Hippocampal formation (tissue), 2 donors: Measurements from ENCODE around the gene USP1.

Experiments
- DNase-seq, 2 donors: peaks; one replicate each; lab custom pipeline; 2025; lab: John Stamatoyannopoulos, UW

The USP1 gene, protein sequence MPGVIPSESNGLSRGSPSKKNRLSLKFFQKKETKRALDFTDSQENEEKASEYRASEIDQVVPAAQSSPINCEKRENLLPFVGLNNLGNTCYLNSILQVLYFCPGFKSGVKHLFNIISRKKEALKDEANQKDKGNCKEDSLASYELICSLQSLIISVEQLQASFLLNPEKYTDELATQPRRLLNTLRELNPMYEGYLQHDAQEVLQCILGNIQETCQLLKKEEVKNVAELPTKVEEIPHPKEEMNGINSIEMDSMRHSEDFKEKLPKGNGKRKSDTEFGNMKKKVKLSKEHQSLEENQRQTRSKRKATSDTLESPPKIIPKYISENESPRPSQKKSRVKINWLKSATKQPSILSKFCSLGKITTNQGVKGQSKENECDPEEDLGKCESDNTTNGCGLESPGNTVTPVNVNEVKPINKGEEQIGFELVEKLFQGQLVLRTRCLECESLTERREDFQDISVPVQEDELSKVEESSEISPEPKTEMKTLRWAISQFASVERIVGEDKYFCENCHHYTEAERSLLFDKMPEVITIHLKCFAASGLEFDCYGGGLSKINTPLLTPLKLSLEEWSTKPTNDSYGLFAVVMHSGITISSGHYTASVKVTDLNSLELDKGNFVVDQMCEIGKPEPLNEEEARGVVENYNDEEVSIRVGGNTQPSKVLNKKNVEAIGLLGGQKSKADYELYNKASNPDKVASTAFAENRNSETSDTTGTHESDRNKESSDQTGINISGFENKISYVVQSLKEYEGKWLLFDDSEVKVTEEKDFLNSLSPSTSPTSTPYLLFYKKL

DNA sequence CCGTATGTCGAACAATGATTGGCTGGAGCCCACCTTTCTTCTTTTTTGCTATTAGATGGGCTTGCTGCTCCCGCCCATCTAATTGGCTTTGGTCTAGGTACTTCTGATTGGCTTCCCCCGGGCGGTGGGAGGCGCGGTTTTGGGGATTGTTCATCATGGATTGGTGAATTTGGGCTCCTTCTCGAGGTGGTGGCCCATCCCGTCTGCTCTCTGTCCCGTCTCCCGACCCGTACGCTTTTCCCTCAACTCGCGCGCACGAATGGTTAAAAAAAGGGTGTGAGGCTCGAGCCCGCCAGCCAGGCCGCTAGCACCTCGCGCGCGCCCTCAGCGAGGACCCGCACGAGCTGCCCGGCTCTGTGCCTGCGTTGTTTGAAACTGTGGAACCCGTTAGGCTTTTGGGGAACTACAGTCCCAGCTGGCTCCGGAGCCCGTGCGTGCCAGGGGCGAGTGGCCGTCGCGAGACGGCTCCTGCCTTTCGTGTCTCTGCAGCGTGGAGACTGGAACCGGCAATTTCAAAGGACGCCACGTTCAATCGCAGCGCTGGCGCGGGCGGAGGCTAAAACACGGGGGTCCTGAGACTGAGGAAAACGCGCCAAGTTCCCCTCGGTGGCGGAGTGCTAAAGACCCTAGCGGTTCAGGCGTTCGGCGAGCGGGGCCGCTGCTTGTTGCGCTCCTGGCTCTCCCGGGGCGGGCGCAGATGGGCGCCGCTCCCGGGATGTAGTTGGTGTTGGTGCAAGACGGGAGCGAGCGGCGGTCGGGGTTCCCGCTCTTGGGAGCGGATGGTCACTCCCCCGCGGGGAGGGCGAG lies at the start of gene USP1:
TSS of gene USP1 (plus strand) at position 584 of the 807 bp plus-strand sequence. CDS start 2,819 bp downstream, outside the sequence.
- DNase-seq = peak; percentile 99

DNA sequence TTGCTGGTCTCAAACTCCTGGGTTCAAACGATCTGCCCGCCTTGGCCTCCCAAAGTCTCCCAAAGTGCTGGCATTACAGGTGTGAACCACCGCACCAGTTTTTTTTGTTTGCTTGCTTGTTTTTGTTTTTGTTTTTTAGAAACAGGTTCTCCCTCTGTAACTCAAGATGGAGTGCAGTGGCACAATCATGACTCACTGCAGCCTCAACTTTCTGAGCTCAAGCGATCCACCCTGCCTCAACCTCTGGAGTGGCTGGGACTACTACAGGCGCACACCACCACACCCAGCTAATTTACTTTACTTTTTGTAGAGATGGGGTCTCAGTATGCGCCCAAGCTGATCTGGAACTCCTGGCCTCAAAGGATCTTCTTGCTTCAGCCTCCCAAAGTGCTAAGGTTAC lies 47.3 kb upstream of the USP1 start:
- no peak for DNase-seq

GRCh38 chr1:62390071-62390470 lies 46.8 kb upstream of the USP1 start:
- no peak for DNase-seq

DNA sequence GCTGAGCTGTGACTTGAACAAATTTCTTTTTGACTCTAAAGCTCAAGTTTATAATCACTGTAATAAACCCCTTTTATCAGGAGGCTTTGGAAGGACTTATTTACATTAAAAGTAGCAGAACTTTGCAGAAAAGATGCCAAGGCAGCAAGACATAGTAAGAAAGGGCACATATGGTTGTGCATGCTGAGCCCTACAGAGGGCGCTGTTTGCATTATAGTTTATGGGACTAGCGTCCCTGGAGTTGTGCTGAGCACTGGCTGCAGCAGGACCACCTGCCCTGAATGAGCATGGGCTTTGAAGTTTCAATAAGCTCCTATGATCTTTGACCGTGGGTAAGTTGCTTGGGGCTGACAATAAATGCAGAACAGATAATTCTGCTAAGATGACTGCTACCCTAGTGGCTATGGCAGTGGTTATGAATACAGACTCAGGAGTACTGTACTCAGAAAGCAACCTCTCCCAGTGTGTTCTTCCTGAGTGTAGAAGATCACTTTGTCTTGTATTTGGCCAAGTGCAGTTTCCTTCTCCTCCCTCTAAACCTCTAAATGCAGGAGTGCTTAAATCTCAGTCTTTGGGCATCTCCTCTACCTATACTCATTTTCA lies 45.4 kb upstream of the USP1 start:
- no peak for DNase-seq

DNA sequence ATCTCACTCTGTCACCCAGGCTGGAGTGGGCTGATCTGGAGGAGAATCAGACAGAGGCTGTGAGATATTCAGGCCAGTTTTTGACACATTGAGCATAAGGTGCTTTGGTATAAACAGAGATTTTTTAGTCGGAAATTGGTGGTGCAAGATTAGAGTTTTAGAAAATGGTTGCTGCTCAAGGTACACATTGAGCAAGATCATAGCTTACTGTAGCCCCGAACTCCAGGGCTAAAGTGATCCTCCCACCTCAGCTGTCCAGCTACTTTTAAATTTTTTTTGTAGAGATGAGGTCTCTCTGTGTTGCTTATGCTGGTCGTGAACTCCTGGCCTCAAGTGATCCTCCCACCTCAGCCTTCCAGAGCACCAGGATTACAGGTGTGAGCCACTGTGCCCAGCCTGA lies 43.9 kb upstream of the USP1 start:
- DNase-seq = no peak

DNA sequence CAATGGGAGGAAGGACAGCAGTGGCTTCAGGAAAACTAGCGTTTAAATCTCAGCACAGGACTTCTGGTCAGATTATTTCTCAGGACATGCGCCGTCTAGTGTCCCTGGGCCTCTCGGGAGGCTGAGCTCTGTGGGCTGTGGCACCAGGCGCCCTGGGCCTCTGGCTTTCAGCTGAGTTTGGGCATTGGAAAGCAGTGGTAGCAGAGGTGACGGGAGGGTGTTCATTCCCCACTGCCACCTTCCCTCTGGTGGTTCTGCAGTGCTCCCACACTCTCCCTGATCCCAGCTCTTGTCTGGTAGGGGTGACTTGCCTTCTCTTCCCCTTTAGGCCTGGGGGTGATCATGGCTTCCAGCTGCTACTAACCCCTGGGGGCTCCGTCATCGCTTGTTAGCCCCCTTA lies 42.2 kb upstream of the USP1 start:
- no peak for DNase-seq

- peak; percentile 57 to 63 for DNase-seq
These were observed 41.6 kb upstream of the USP1 start for GRCh38 chr1:62395291-62395690.

- DNase-seq = no peak
These were observed 40.0 kb upstream of the USP1 start for GRCh38 chr1:62396871-62397270.

- DNase-seq = no peak
These were observed 39.5 kb upstream of the USP1 start for GRCh38 chr1:62397301-62397700.

GRCh38 chr1:62398377-62398776 lies 38.5 kb upstream of the USP1 start:
- DNase-seq = no peak

GRCh38 chr1:62401034-62401760 lies 35.7 kb upstream of the USP1 start:
- no peak for DNase-seq

GRCh38 chr1:62405247-62405646 lies 31.6 kb upstream of the USP1 start:
- DNase-seq = no peak

- no peak for DNase-seq
These were observed 30.3 kb upstream of the USP1 start for GRCh38 chr1:62406576-62406975.

GRCh38 chr1:62407398-62408009 lies 29.3 kb upstream of the USP1 start:
- DNase-seq = peak in 1 of 2 donors; percentile 51

GRCh38 chr1:62415687-62416086 lies 21.2 kb upstream of the USP1 start:
- no peak for DNase-seq

DNA sequence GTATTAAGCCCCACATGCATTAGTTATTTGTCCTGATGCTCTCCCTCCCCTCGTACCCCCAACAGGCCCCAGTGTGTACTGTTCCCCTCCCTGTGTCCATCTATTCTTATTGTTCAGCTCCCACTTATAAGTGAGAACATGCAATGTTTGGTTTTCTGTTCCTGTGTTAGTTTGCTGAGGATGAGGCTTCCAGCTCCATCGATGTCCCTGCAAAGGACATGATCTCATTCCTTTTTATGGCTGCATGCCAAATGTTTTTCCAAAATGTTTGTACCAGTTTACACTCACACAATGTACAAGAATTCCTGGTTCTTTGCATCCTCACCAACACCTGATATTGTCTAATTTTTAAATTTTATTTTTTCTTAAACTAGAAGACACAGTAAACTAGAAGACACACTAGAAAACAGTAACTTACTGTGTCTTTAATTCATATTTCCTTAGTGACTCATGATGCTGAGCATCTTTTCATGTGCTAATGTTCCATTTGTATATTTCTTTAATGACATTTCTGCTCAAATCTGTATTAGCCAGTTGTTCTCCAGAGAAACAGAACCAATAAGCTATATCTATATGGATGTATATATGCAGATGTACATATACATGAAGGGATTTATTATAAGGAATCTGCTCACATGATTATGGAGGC lies 19.4 kb upstream of the USP1 start:
- no peak for DNase-seq

DNA sequence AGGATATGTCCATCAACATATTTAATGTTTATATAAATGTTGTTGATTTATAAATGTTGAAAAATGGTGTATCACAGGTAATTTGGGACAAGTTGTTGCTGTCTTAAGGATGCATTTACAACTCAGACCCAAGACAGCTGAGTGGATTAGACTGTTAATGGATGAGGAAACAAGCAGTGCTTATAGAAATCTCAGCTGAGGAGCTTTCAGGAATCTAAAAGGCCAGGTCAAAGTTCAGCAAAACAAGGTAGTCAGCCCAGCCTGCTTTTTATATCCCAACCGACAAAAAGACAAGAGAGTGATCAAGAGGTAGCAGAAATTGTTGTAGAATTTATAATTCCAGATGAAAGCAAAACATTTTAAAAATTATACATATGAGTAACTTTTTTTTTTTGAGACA lies 16.6 kb upstream of the USP1 start:
- DNase-seq = no peak

GRCh38 chr1:62423580-62424242 lies 13.1 kb upstream of the USP1 start:
- no peak for DNase-seq

DNA sequence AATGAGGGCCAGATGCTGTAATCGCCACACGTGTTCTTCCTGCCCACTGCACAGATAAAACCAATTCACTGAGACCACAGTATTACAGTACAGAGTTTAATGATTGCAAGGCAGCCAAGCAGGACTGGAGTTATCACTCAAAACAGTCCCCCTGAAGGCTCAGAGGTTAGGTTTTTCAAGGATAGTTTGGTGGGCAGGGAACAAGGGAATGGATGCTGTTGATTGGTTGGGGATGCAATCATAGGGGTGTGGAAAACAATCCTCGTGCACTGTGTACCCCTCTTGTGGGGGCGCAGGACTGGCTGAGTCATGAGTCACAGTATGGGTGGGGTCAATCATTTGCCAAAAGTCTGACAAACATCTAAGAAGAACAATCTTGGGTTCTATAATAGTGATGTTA lies 12.4 kb upstream of the USP1 start:
- DNase-seq = no peak

DNA sequence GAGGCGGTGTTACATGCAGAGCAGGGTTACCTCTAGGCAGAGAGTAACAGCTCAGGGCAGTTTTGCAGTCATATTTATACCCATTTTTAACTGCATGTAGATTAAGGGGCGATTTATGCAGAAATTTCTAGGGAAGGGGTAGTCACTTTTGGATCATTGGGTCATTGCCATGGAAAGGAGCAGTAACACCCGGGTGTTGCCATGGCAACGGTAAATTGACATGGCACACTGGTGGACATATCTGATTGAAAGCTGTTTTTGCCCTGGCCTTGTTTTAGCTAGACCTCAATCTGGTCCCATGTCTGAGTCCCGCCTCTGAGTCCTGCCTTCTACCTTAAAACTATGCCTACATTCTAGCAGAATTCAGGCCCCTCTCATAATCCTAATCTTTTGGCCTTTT lies 11.8 kb upstream of the USP1 start:
- DNase-seq = no peak
